ENCODE data around the gene CITED1.

The CITED1 gene

GRCh38 chrX:72271091-72271788, 34.5 kb downstream of the CITED1 start:
- peaks cover 21% of the 10 kb centered on the region for H3K36me3 ChIP-seq (ENCODE audit: control insufficient read depth, insufficient read depth, low read length)
- H3K27me3 ChIP-seq (ENCODE audit: control insufficient read depth, insufficient read depth, low read length, poor library complexity, severe bottlenecking): no peaks in the 10 kb centered on the region
- H3K27ac ChIP-seq (ENCODE audit: insufficient read depth, low read depth, low read length, poor library complexity, severe bottlenecking): no peak overlapping the region
- H3K9me3 ChIP-seq (ENCODE audit: control insufficient read depth, low read length): no peaks in the 10 kb centered on the region
- H3K4me1 ChIP-seq (ENCODE audit: control insufficient read depth, insufficient read depth, low read length): no peaks in the 10 kb centered on the region
- WGBS, 2 experiments: 96 to 98% methylated on average over 3 of the region's 3 CpGs
- no peak overlapping the region for H3K4me3 ChIP-seq (ENCODE audit: insufficient read depth, low read depth, low read length)

GRCh38 chrX:72270316-72270866, 35.3 kb downstream of the CITED1 start:
- Histone ChIP-seq H3K4me1 (ENCODE audit: control insufficient read depth, insufficient read depth, low read length) (no peaks in the 10 kb centered on the region), H3K9me3 (ENCODE audit: control insufficient read depth, low read length) (no peaks in the 10 kb centered on the region), H3K27me3 (ENCODE audit: control insufficient read depth, insufficient read depth, low read length, poor library complexity, severe bottlenecking) (no peaks in the 10 kb centered on the region), H3K27ac (ENCODE audit: insufficient read depth, low read depth, low read length, poor library complexity, severe bottlenecking) (no peak overlapping the region), H3K4me3 (ENCODE audit: insufficient read depth, low read depth, low read length) (no peak overlapping the region), H3K36me3 (ENCODE audit: control insufficient read depth, insufficient read depth, low read length) (peaks cover 20% of the 10 kb centered on the region)
- WGBS, 2 experiments: 93 to 96% methylated on average over 5 of the region's 5 CpGs

- Histone ChIP-seq H3K4me3 (ENCODE audit: insufficient read depth, low read depth, low read length) (no peak overlapping the region), H3K27ac (ENCODE audit: insufficient read depth, low read depth, low read length, poor library complexity, severe bottlenecking) (no peak overlapping the region), H3K4me1 (ENCODE audit: control insufficient read depth, insufficient read depth, low read length) (no peaks in the 10 kb centered on the region), H3K27me3 (ENCODE audit: control insufficient read depth, insufficient read depth, low read length, poor library complexity, severe bottlenecking) (no peaks in the 10 kb centered on the region), H3K9me3 (ENCODE audit: control insufficient read depth, low read length) (no peaks in the 10 kb centered on the region), H3K36me3 (ENCODE audit: control insufficient read depth, insufficient read depth, low read length) (peaks cover 18% of the 10 kb centered on the region)
- 86 to 87% methylated on average over 3 of the region's 3 CpGs for WGBS, 2 experiments
These were observed 36.0 kb downstream of the CITED1 start for GRCh38 chrX:72269671-72270251.

GRCh38 chrX:72268597-72269365, 36.9 kb downstream of the CITED1 start:
- 92 to 100% methylated on average over 1 to 2 of the region's 2 CpGs for WGBS, 2 experiments
- H3K4me1 ChIP-seq (ENCODE audit: control insufficient read depth, insufficient read depth, low read length): no peaks in the 10 kb centered on the region
- H3K9me3 ChIP-seq (ENCODE audit: control insufficient read depth, low read length): no peaks in the 10 kb centered on the region
- no peak overlapping the region for H3K27ac ChIP-seq (ENCODE audit: insufficient read depth, low read depth, low read length, poor library complexity, severe bottlenecking)
- no peaks in the 10 kb centered on the region for H3K27me3 ChIP-seq (ENCODE audit: control insufficient read depth, insufficient read depth, low read length, poor library complexity, severe bottlenecking)
- no peak overlapping the region for H3K4me3 ChIP-seq (ENCODE audit: insufficient read depth, low read depth, low read length)
- H3K36me3 ChIP-seq (ENCODE audit: control insufficient read depth, insufficient read depth, low read length): peaks cover 10% of the 10 kb centered on the region

GRCh38 chrX:72265263-72265662, 40.5 kb downstream of the CITED1 start:
- WGBS, 2 experiments: 93% methylated on average over 3 of the region's 3 CpGs; no CpG with 5 or more reads in 1 of the 2 experiments
- Histone ChIP-seq H3K27me3 (ENCODE audit: control insufficient read depth, insufficient read depth, low read length, poor library complexity, severe bottlenecking) (no peaks in the 10 kb centered on the region), H3K27ac (ENCODE audit: insufficient read depth, low read depth, low read length, poor library complexity, severe bottlenecking) (no peak overlapping the region), H3K9me3 (ENCODE audit: control insufficient read depth, low read length) (no peaks in the 10 kb centered on the region), H3K36me3 (ENCODE audit: control insufficient read depth, insufficient read depth, low read length) (no peaks in the 10 kb centered on the region), H3K4me3 (ENCODE audit: insufficient read depth, low read depth, low read length) (no peak overlapping the region), H3K4me1 (ENCODE audit: control insufficient read depth, insufficient read depth, low read length) (no peaks in the 10 kb centered on the region)

- no peak overlapping the region for H3K4me3 ChIP-seq (ENCODE audit: insufficient read depth, low read depth, low read length)
- 91 to 95% methylated on average over 7 of the region's 7 CpGs for WGBS, 2 experiments
- H3K27me3 ChIP-seq (ENCODE audit: control insufficient read depth, insufficient read depth, low read length, poor library complexity, severe bottlenecking): no peaks in the 10 kb centered on the region
- no peaks in the 10 kb centered on the region for H3K36me3 ChIP-seq (ENCODE audit: control insufficient read depth, insufficient read depth, low read length)
- H3K4me1 ChIP-seq (ENCODE audit: control insufficient read depth, insufficient read depth, low read length): no peaks in the 10 kb centered on the region
- H3K9me3 ChIP-seq (ENCODE audit: control insufficient read depth, low read length): no peaks in the 10 kb centered on the region
- H3K27ac ChIP-seq (ENCODE audit: insufficient read depth, low read depth, low read length, poor library complexity, severe bottlenecking): no peak overlapping the region
These were observed 43.6 kb downstream of the CITED1 start for GRCh38 chrX:72262077-72262476.

GRCh38 chrX:72260448-72260847, 45.3 kb downstream of the CITED1 start:
- H3K27me3 ChIP-seq (ENCODE audit: control insufficient read depth, insufficient read depth, low read length, poor library complexity, severe bottlenecking): no peaks in the 10 kb centered on the region
- no peaks in the 10 kb centered on the region for H3K9me3 ChIP-seq (ENCODE audit: control insufficient read depth, low read length)
- WGBS, 2 experiments: 82 to 89% methylated on average over 4 of the region's 4 CpGs

GRCh38 chrX:72258174-72258573, 47.5 kb downstream of the CITED1 start:
- Histone ChIP-seq H3K4me1 (ENCODE audit: control insufficient read depth, insufficient read depth, low read length) (no peaks in the 10 kb centered on the region), H3K4me3 (ENCODE audit: insufficient read depth, low read depth, low read length) (no peak overlapping the region), H3K27me3 (ENCODE audit: control insufficient read depth, insufficient read depth, low read length, poor library complexity, severe bottlenecking) (no peaks in the 10 kb centered on the region), H3K27ac (ENCODE audit: insufficient read depth, low read depth, low read length, poor library complexity, severe bottlenecking) (no peak overlapping the region), H3K9me3 (ENCODE audit: control insufficient read depth, low read length) (no peaks in the 10 kb centered on the region), H3K36me3 (ENCODE audit: control insufficient read depth, insufficient read depth, low read length) (no peaks in the 10 kb centered on the region)
- 96% methylated on average over 7 of the region's 7 CpGs for WGBS, 2 experiments

More at GRCh38 chrX:72260448-72260847, 45.3 kb downstream of the CITED1 start:
- no peaks in the 10 kb centered on the region for H3K4me1 ChIP-seq (ENCODE audit: control insufficient read depth, insufficient read depth, low read length)
- no peaks in the 10 kb centered on the region for H3K36me3 ChIP-seq (ENCODE audit: control insufficient read depth, insufficient read depth, low read length)
- no peak overlapping the region for H3K4me3 ChIP-seq (ENCODE audit: insufficient read depth, low read depth, low read length)
- no peak overlapping the region for H3K27ac ChIP-seq (ENCODE audit: insufficient read depth, low read depth, low read length, poor library complexity, severe bottlenecking)

- Histone ChIP-seq H3K4me3 (ENCODE audit: insufficient read depth, low read depth, low read length) (no peak overlapping the region), H3K27me3 (ENCODE audit: control insufficient read depth, insufficient read depth, low read length, poor library complexity, severe bottlenecking) (no peaks in the 10 kb centered on the region), H3K36me3 (ENCODE audit: control insufficient read depth, insufficient read depth, low read length) (no peaks in the 10 kb centered on the region), H3K4me1 (ENCODE audit: control insufficient read depth, insufficient read depth, low read length) (no peaks in the 10 kb centered on the region), H3K9me3 (ENCODE audit: control insufficient read depth, low read length) (no peaks in the 10 kb centered on the region), H3K27ac (ENCODE audit: insufficient read depth, low read depth, low read length, poor library complexity, severe bottlenecking) (no peak overlapping the region)
- 82 to 85% methylated on average over 6 to 7 of the region's 7 CpGs for WGBS, 2 experiments
These were observed 49.9 kb downstream of the CITED1 start for GRCh38 chrX:72255864-72256263.

- H3K27me3 ChIP-seq (ENCODE audit: control insufficient read depth, insufficient read depth, low read length, poor library complexity, severe bottlenecking): no peaks in the 10 kb centered on the region
- 2 to 7% methylated on average over 22 to 23 of the region's 24 CpGs for WGBS, 2 experiments
- no peaks in the 10 kb centered on the region for H3K9me3 ChIP-seq (ENCODE audit: control insufficient read depth, low read length)
- H3K27ac ChIP-seq (ENCODE audit: insufficient read depth, low read depth, low read length, poor library complexity, severe bottlenecking): no peak overlapping the region
- H3K36me3 ChIP-seq (ENCODE audit: control insufficient read depth, insufficient read depth, low read length): no peaks in the 10 kb centered on the region
- H3K4me1 ChIP-seq (ENCODE audit: control insufficient read depth, insufficient read depth, low read length): no peaks in the 10 kb centered on the region
- H3K4me3 ChIP-seq (ENCODE audit: insufficient read depth, low read depth, low read length): no peak overlapping the region
These were observed 50.3 kb downstream of the CITED1 start for GRCh38 chrX:72255445-72255844.
